WTC11 (cell line): ENCODE measurements around the gene ENTPD6. TPM values are rescaled to one million over a fixed set of nuclear protein-coding genes. Genes with fewer than 3 reads are reported as not detected.

ENCODE experiments used
- E2F4 ChIP-seq: sonication (generic); formaldehyde crosslinking; IDR thresholded peaks from 2 replicates; pipeline ENCODE4 v1.8.1; 2022; ENCODE audit warnings: low read depth, mild to moderate bottlenecking, moderate library complexity, missing genetic modification reagents, borderline replicate concordance
- ETV6 ChIP-seq: sonication (generic); formaldehyde crosslinking; IDR thresholded peaks from 2 replicates; pipeline ENCODE4 v1.8.1; 2022; ENCODE audit warnings: mild to moderate bottlenecking, missing genetic modification reagents
- FOXK1 ChIP-seq: sonication (generic); formaldehyde crosslinking; IDR thresholded peaks from 2 replicates; pipeline ENCODE4 v1.8.0; 2022; ENCODE audit warnings: mild to moderate bottlenecking, moderate library complexity, missing genetic modification reagents
- GRHL2 ChIP-seq: fragments of 250-450 bp; sonication (Bioruptor Pico); IDR thresholded peaks from 2 replicates; pipeline ENCODE4 v1.8.0; 2022; ENCODE audit warnings: mild to moderate bottlenecking, moderate library complexity; ENCODE audit not compliant: insufficient replicate concordance, severe bottlenecking
- NR3C1 ChIP-seq: sonication (generic); formaldehyde crosslinking; conservative IDR thresholded peaks from 2 replicates; pipeline ENCODE4 v1.8.1; 2023; ENCODE audit warnings: low read depth, mild to moderate bottlenecking, missing genetic modification reagents
- OVOL2 ChIP-seq: fragments of 250-450 bp; sonication (Bioruptor Pico); IDR thresholded peaks from 2 replicates; pipeline ENCODE4 v1.9.0; 2021; ENCODE audit warnings: mild to moderate bottlenecking, borderline replicate concordance
- RELA ChIP-seq: sonication (generic); formaldehyde crosslinking; IDR thresholded peaks from 2 replicates; pipeline ENCODE4 v1.8.1; 2022; ENCODE audit warnings: missing genetic modification reagents, mild to moderate bottlenecking, borderline replicate concordance
- SMAD3 ChIP-seq: sonication (generic); formaldehyde crosslinking; IDR thresholded peaks from 2 replicates; pipeline ENCODE4 v1.8.0; 2022; ENCODE audit warnings: missing genetic modification reagents, mild to moderate bottlenecking, borderline replicate concordance
- TCF7 ChIP-seq: sonication (generic); formaldehyde crosslinking; IDR thresholded peaks from 2 replicates; pipeline ENCODE4 v1.8.0; 2022; ENCODE audit warnings: mild to moderate bottlenecking, low read depth, missing genetic modification reagents, moderate library complexity
- ZBTB21 ChIP-seq: sonication (generic); formaldehyde crosslinking; IDR thresholded peaks from 2 replicates; pipeline ENCODE4 v1.8.1; 2023; ENCODE audit warnings: mild to moderate bottlenecking, missing genetic modification reagents, borderline replicate concordance
- ZMAT4 ChIP-seq: fragments of 250-450 bp; sonication (Bioruptor Pico); IDR thresholded peaks from 2 replicates; pipeline ENCODE4 v1.9.0; 2021; ENCODE audit warnings: mild to moderate bottlenecking
- ZNF281 ChIP-seq: sonication (generic); formaldehyde crosslinking; IDR thresholded peaks from 2 replicates; pipeline ENCODE4 v1.8.0; 2023; ENCODE audit warnings: mild to moderate bottlenecking, missing genetic modification reagents
- ZNF317 ChIP-seq: sonication (generic); formaldehyde crosslinking; IDR thresholded peaks from 2 replicates; pipeline ENCODE4 v1.8.1; 2023; ENCODE audit warnings: low read depth, mild to moderate bottlenecking, moderate library complexity, missing genetic modification reagents, borderline replicate concordance
- ZNF416 ChIP-seq: fragments of 250-450 bp; sonication (Bioruptor Pico); IDR thresholded peaks from 2 replicates; pipeline ENCODE4 v1.9.0; 2021; ENCODE audit warnings: mild to moderate bottlenecking, inconsistent platforms
- ZNF423 ChIP-seq: fragments of 250-450 bp; sonication (Bioruptor Pico); IDR thresholded peaks from 2 replicates; pipeline ENCODE4 v2.1.2; 2022; ENCODE audit warnings: mild to moderate bottlenecking, moderate library complexity
- ZNF532 ChIP-seq: fragments of 250-450 bp; sonication (Bioruptor Pico); IDR thresholded peaks from 2 replicates; pipeline ENCODE4 v1.9.0; 2021; ENCODE audit warnings: mild to moderate bottlenecking, borderline replicate concordance
- ZNF671 ChIP-seq: fragments of 250-450 bp; sonication (Bioruptor Pico); IDR thresholded peaks from 2 replicates; pipeline ENCODE4 v1.8.0; 2021; ENCODE audit warnings: mild to moderate bottlenecking
- total RNA-seq: library from RNA; stranded (reverse); gene quantifications from 3 replicates; pipeline ENCODE4 v1.2.3, GENCODE V29; 2021
- TF ChIP-seq, protein P1 (sequence below): sonication (generic); formaldehyde crosslinking; IDR thresholded peaks from 2 replicates; pipeline ENCODE4 v1.8.1; 2023; ENCODE audit warnings: mild to moderate bottlenecking, missing genetic modification reagents
- TF ChIP-seq, protein P2 (sequence below): sonication (generic); formaldehyde crosslinking; IDR thresholded peaks from 2 replicates; pipeline ENCODE4 v1.8.1; 2022; ENCODE audit warnings: mild to moderate bottlenecking, moderate library complexity, missing genetic modification reagents
- TF ChIP-seq, protein P3 (sequence below): sonication (generic); formaldehyde crosslinking; IDR thresholded peaks from 2 replicates; pipeline ENCODE4 v1.8.1; 2022; ENCODE audit warnings: mild to moderate bottlenecking, missing genetic modification reagents, moderate library complexity, borderline replicate concordance
- TF ChIP-seq, protein P4 (sequence below): sonication (generic); formaldehyde crosslinking; IDR thresholded peaks from 2 replicates; pipeline ENCODE4 v1.8.0; 2023; ENCODE audit warnings: missing genetic modification reagents
- TF ChIP-seq, protein P5 (sequence below): fragments of 250-450 bp; sonication (Bioruptor Pico); IDR thresholded peaks from 2 replicates; pipeline ENCODE4 v2.1.2; 2022; ENCODE audit warnings: mild to moderate bottlenecking, moderate library complexity

The ENTPD6 gene
- total RNA-seq, 1 experiment from 2014 or later: 56.9 TPM

DNA sequence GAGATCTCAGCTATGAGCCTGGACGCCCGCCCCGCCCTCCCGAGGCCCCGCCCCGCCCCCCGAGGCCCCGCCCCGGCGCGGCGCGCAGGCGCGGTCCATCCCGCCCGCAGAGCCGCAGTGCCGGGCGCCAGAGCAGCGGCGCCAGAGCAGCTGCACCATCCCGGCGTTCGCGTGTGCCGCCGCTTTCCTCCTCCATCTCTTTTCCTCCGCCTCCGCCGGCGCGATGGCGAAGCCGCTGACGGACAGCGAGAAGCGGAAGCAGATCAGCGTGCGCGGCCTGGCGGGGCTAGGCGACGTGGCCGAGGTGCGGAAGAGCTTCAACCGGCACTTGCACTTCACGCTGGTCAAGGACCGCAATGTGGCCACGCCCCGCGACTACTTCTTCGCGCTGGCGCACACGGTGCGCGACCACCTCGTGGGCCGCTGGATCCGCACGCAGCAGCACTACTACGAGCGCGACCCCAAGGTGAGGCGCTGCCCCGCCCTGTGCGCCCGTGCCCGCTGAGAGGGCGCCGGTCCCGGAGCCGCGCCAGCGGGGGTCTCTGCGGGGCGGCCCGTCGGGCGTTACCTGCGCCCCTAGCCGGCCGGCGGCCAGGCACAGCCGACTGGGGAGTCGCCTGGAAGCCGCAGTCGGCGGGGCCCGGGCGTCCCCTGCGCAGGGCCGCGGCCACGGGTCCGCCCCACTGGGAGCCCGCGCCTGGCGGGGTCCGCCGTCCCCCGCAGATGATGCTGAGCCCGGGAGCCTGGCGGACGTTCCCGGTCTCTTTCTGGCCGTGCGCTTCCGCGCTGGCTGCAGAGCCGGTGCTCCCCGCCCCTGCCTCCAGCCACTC is 52.7 kb downstream of the ENTPD6 start, which contains the start of gene PYGB (continued):
- TF ChIP-seq, protein P1, sequence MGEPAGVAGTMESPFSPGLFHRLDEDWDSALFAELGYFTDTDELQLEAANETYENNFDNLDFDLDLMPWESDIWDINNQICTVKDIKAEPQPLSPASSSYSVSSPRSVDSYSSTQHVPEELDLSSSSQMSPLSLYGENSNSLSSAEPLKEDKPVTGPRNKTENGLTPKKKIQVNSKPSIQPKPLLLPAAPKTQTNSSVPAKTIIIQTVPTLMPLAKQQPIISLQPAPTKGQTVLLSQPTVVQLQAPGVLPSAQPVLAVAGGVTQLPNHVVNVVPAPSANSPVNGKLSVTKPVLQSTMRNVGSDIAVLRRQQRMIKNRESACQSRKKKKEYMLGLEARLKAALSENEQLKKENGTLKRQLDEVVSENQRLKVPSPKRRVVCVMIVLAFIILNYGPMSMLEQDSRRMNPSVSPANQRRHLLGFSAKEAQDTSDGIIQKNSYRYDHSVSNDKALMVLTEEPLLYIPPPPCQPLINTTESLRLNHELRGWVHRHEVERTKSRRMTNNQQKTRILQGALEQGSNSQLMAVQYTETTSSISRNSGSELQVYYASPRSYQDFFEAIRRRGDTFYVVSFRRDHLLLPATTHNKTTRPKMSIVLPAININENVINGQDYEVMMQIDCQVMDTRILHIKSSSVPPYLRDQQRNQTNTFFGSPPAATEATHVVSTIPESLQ: no peak
- TF ChIP-seq ZNF671 (CRISPR knock-in tag): no peak
- TF ChIP-seq SMAD3: peak; percentile 79; the same call in 1 of the 2 replicates
- TF ChIP-seq GRHL2 (CRISPR knock-in tag): no peak
- peak; percentile 12; the same call in 1 of the 2 replicates for TF ChIP-seq FOXK1
- no peak for TF ChIP-seq NR3C1
- TF ChIP-seq TCF7 (CRISPR knock-in tag): no peak
- TF ChIP-seq ZNF317 (CRISPR knock-in tag): no peak
- TF ChIP-seq ZNF416 (CRISPR knock-in tag): no peak
- TF ChIP-seq, protein P2, sequence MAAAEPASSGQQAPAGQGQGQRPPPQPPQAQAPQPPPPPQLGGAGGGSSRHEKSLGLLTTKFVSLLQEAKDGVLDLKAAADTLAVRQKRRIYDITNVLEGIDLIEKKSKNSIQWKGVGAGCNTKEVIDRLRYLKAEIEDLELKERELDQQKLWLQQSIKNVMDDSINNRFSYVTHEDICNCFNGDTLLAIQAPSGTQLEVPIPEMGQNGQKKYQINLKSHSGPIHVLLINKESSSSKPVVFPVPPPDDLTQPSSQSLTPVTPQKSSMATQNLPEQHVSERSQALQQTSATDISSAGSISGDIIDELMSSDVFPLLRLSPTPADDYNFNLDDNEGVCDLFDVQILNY (CRISPR knock-in tag): peak; percentile 73; the same call in 1 of the 2 replicates
- TF ChIP-seq ZNF281 (CRISPR knock-in tag): no peak
- no peak for TF ChIP-seq RELA (CRISPR knock-in tag)
- TF ChIP-seq, protein P3, sequence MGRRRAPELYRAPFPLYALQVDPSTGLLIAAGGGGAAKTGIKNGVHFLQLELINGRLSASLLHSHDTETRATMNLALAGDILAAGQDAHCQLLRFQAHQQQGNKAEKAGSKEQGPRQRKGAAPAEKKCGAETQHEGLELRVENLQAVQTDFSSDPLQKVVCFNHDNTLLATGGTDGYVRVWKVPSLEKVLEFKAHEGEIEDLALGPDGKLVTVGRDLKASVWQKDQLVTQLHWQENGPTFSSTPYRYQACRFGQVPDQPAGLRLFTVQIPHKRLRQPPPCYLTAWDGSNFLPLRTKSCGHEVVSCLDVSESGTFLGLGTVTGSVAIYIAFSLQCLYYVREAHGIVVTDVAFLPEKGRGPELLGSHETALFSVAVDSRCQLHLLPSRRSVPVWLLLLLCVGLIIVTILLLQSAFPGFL (CRISPR knock-in tag): no peak
- TF ChIP-seq ZNF423 (CRISPR knock-in tag): peak; percentile 91
- TF ChIP-seq, protein P4, sequence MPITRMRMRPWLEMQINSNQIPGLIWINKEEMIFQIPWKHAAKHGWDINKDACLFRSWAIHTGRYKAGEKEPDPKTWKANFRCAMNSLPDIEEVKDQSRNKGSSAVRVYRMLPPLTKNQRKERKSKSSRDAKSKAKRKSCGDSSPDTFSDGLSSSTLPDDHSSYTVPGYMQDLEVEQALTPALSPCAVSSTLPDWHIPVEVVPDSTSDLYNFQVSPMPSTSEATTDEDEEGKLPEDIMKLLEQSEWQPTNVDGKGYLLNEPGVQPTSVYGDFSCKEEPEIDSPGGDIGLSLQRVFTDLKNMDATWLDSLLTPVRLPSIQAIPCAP (CRISPR knock-in tag): 0 out of 2 replicates have a peak, but pooled peaks have one; percentile 65
- no peak for TF ChIP-seq E2F4 (CRISPR knock-in tag)
- no peak for TF ChIP-seq ETV6 (CRISPR knock-in tag)
- 0 out of 2 replicates have a peak, but pooled peaks have one; percentile 45 for TF ChIP-seq ZBTB21 (CRISPR knock-in tag)
- TF ChIP-seq, protein P5, sequence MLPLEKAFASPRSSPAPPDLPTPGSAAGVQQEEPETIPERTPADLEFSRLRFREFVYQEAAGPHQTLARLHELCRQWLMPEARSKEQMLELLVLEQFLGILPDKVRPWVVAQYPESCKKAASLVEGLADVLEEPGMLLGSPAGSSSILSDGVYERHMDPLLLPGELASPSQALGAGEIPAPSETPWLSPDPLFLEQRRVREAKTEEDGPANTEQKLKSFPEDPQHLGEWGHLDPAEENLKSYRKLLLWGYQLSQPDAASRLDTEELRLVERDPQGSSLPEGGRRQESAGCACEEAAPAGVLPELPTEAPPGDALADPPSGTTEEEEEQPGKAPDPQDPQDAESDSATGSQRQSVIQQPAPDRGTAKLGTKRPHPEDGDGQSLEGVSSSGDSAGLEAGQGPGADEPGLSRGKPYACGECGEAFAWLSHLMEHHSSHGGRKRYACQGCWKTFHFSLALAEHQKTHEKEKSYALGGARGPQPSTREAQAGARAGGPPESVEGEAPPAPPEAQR (CRISPR knock-in tag): no peak
- no peak for TF ChIP-seq OVOL2 (CRISPR knock-in tag)
- TF ChIP-seq ZNF532 (CRISPR knock-in tag): no peak
- TF ChIP-seq ZMAT4 (CRISPR knock-in tag): no peak
